Tibial nerve (tissue), 4 donors: ENCODE measurements around the gene EN1. TPM values are rescaled to one million over a fixed set of nuclear protein-coding genes. Genes with fewer than 3 reads are reported as not detected.

Experiments used
- DNase-seq, 2 donors: peaks; one replicate each; pipeline ENCODE4 v3.0.0-alpha.2; 2019; ENCODE audit warnings: low spot score in 2 of 2
- H3K27ac ChIP-seq, 4 donors: fragments of 200-600 bp; sonication (generic) in 3 of 4; one replicate each; pipeline ENCODE4 v1.5.1; 2017 to 2019; ENCODE audit warnings: mild to moderate bottlenecking in 1 of 4
- H3K27me3 ChIP-seq, 2 donors: fragments of 200-600 bp; sonication (generic) in 1 of 2; one replicate each; pipeline versions ENCODE4 v1.5.1 to v1.6.0; 2017 to 2019
- H3K36me3 ChIP-seq, 3 donors: fragments of 200-600 bp; sonication (generic); one replicate each; pipeline ENCODE4 v1.5.1; 2018 to 2019
- H3K4me1 ChIP-seq, 4 donors: fragments of 200-600 bp; sonication (generic) in 3 of 4; one replicate each; pipeline ENCODE4 v1.5.1; 2017 to 2019
- H3K4me3 ChIP-seq, 4 donors: fragments of 200-600 bp; sonication (generic) in 3 of 4; one replicate each; pipeline ENCODE4 v1.5.1; 2017 to 2019; ENCODE audit warnings: mild to moderate bottlenecking in 1 of 4, moderate library complexity in 1 of 4
- H3K9me3 ChIP-seq, 4 donors: fragments of 200-600 bp; sonication (generic) in 3 of 4; one replicate each; pipeline ENCODE4 v1.5.1; 2017 to 2019
- CTCF ChIP-seq, 5 experiments: fragments of 200-600 bp in 3 of 5; fragments of 450-650 bp in 2 of 5; sonication (generic) in 3 of 5; IDR thresholded peaks; one replicate each; pipeline ENCODE4 v1.5.1; 2016 to 2019; ENCODE audit warnings: antibody characterized with exemption in 5 of 5, mild to moderate bottlenecking in 3 of 5, moderate library complexity in 2 of 5
- EP300 ChIP-seq, 2 donors: sonication (generic); formaldehyde crosslinking; IDR thresholded peaks; one replicate each; pipeline ENCODE4 v1.6.1; 2017; ENCODE audit warnings: antibody characterized with exemption in 2 of 2, mild to moderate bottlenecking in 1 of 2
- POLR2A ChIP-seq, 2 donors: fragments of 450-650 bp; IDR thresholded peaks; one replicate each; pipeline ENCODE4 v1.6.1; 2017; ENCODE audit warnings: antibody characterized with exemption in 2 of 2, mild to moderate bottlenecking in 2 of 2, moderate library complexity in 2 of 2
- WGBS, 2 donors: methylation state at CpG; one replicate each; pipeline ENCODE4 v1.1.5; 2018; 5-methylcytosine and 5-hydroxymethylcytosine counted together
- total RNA-seq, 4 donors: library from RNA; depleted of rRNA; stranded (reverse); fragments of >200 nt; gene quantifications; one replicate each; pipeline ENCODE4 v1.1.0, GENCODE V29; 2016

Gene EN1
- total RNA-seq, 4 donors from 2014 or later = 0.63 to 0.90 (median 0.78) TPM; not detected in 1

- TF ChIP-seq CTCF (IDR thresholded peaks at IDR 0.05) (no peak), POLR2A (IDR thresholded peaks at IDR 0.05) (no peak), EP300 (IDR thresholded peaks at IDR 0.05) (no peak)
- Histone ChIP-seq H3K27me3 (peaks cover 2 to 100% of the 10 kb centered on the region in 2 donors), H3K4me3 (no peak overlapping the region), H3K9me3 (no peaks in the 10 kb centered on the region), H3K27ac (no peak overlapping the region), H3K4me1 (peaks cover 0 to 72% (median 14%) of the 10 kb centered on the region in 4 donors), H3K36me3 (no peaks in the 10 kb centered on the region)
- 10 to 11% methylated on average over 25 of the region's 25 CpGs for WGBS, 2 donors
- no peak for DNase-seq
These were observed 9.0 kb upstream of the EN1 start for GRCh38 chr2:118856330-118856977.

GRCh38 chr2:118855451-118856279, 8.2 kb upstream of the EN1 start:
- H3K4me1 ChIP-seq = peaks cover 0 to 72% (median 14%) of the 10 kb centered on the region in 4 donors
- TF ChIP-seq EP300 (IDR thresholded peaks at IDR 0.05) = no peak
- TF ChIP-seq POLR2A (IDR thresholded peaks at IDR 0.05) = no peak
- peak; percentile 95 to 99 (median 95) for TF ChIP-seq CTCF (IDR thresholded peaks at IDR 0.05)
- peak overlapping the region in 2 of 4 donors; percentile 7 to 30 for H3K4me3 ChIP-seq
- no peak overlapping the region for H3K27ac ChIP-seq
- DNase-seq = peak; percentile 71 to 83
- H3K36me3 ChIP-seq = no peaks in the 10 kb centered on the region
- peaks cover 2 to 100% of the 10 kb centered on the region in 2 donors for H3K27me3 ChIP-seq
- WGBS, 2 donors = 4 to 5% methylated on average over 38 to 60 of the region's 69 CpGs
- no peaks in the 10 kb centered on the region for H3K9me3 ChIP-seq

GRCh38 chr2:118854507-118855345, 7.3 kb upstream of the EN1 start:
- Histone ChIP-seq H3K27ac (no peak overlapping the region), H3K4me1 (peaks cover 0 to 79% (median 14%) of the 10 kb centered on the region in 4 donors), H3K4me3 (no peak overlapping the region), H3K36me3 (no peaks in the 10 kb centered on the region), H3K9me3 (no peaks in the 10 kb centered on the region), H3K27me3 (peaks cover 2 to 100% of the 10 kb centered on the region in 2 donors)
- DNase-seq = no peak
- TF ChIP-seq EP300 (IDR thresholded peaks at IDR 0.05) (no peak), POLR2A (IDR thresholded peaks at IDR 0.05) (no peak), CTCF (IDR thresholded peaks at IDR 0.05) (no peak)
- WGBS, 2 donors = 5 to 8% methylated on average over 32 to 33 of the region's 33 CpGs

GRCh38 chr2:118853651-118854291, 6.3 kb upstream of the EN1 start:
- 9 to 12% methylated on average over 41 to 42 of the region's 42 CpGs for WGBS, 2 donors
- Histone ChIP-seq H3K4me1 (peaks cover 0 to 83% (median 14%) of the 10 kb centered on the region in 4 donors), H3K9me3 (no peaks in the 10 kb centered on the region), H3K27me3 (peaks cover 2 to 100% of the 10 kb centered on the region in 2 donors), H3K4me3 (no peak overlapping the region), H3K27ac (no peak overlapping the region), H3K36me3 (no peaks in the 10 kb centered on the region)
- DNase-seq = no peak
- no peak for TF ChIP-seq POLR2A (IDR thresholded peaks at IDR 0.05)
- no peak for TF ChIP-seq EP300 (IDR thresholded peaks at IDR 0.05)
- TF ChIP-seq CTCF (IDR thresholded peaks at IDR 0.05) = no peak
